Activated CD8-positive, alpha-beta memory T cell treated with anti-CD3 and anti-CD28 coated beads for 24 hours (primary cell): ENCODE measurements around the gene SPDEF.

Experiments
- DNase-seq: peaks from one replicate; pipeline ENCODE4 v3.0.0-alpha.2; 2020

SPDEF gene

GRCh38 chr6:34543421-34543820, 12.7 kb downstream of the SPDEF start:
- no peak for DNase-seq

- no peak for DNase-seq
Observed at GRCh38 chr6:34540841-34541240, 15.3 kb downstream of the SPDEF start.

GRCh38 chr6:34540222-34540621, 15.9 kb downstream of the SPDEF start:
- DNase-seq = no peak

- no peak for DNase-seq
Observed at GRCh38 chr6:34539181-34539580, 16.9 kb downstream of the SPDEF start.

GRCh38 chr6:34538581-34538980, 17.5 kb downstream of the SPDEF start:
- DNase-seq = no peak

GRCh38 chr6:34537922-34538550, 18.1 kb downstream of the SPDEF start:
- DNase-seq = no peak

- DNase-seq = no peak
Observed at GRCh38 chr6:34536959-34537848, 18.9 kb downstream of the SPDEF start.

- DNase-seq = no peak
Observed at GRCh38 chr6:34536251-34536958, 19.7 kb downstream of the SPDEF start.

GRCh38 chr6:34535646-34536045, 20.5 kb downstream of the SPDEF start:
- DNase-seq = no peak

GRCh38 chr6:34535199-34535598, 20.9 kb downstream of the SPDEF start:
- DNase-seq = no peak

GRCh38 chr6:34534656-34535055, 21.5 kb downstream of the SPDEF start:
- no peak for DNase-seq

GRCh38 chr6:34534146-34534545, 22.0 kb downstream of the SPDEF start:
- no peak for DNase-seq

GRCh38 chr6:34532230-34532629, 23.9 kb downstream of the SPDEF start:
- DNase-seq = no peak

GRCh38 chr6:34531580-34532201, 24.4 kb downstream of the SPDEF start:
- no peak for DNase-seq

GRCh38 chr6:34530753-34531365, 25.3 kb downstream of the SPDEF start:
- DNase-seq = no peak

GRCh38 chr6:34529665-34530327, 26.3 kb downstream of the SPDEF start:
- DNase-seq = no peak

GRCh38 chr6:34528996-34529664, 27.0 kb downstream of the SPDEF start:
- no peak for DNase-seq

GRCh38 chr6:34527751-34528670, 28.1 kb downstream of the SPDEF start:
- no peak for DNase-seq

- DNase-seq = peak; percentile 98
Observed at GRCh38 chr6:34526992-34527728, 29.0 kb downstream of the SPDEF start.
